PC-3 (cell line): ENCODE measurements around the gene OXGR1.
A peak's percentile ranks its signal among the peaks of the same experiment; 100 is the strongest.

Experiments used
- EZH2 ChIP-seq: fragments of 300-600 bp; sonication (generic); IDR thresholded peaks from one replicate; pipeline ENCODE4 v1.6.1; 2017; ENCODE audit warnings: antibody characterized with exemption, mild to moderate bottlenecking, low read length; ENCODE audit not compliant: unreplicated experiment
- TF ChIP-seq, protein P1 (sequence below): fragments of 300-600 bp; sonication (generic); conservative IDR thresholded peaks from 2 replicates; pipeline ENCODE4 v1.5.1; 2017; ENCODE audit warnings: antibody characterized with exemption, low read depth, mild to moderate bottlenecking, low read length

DNA sequence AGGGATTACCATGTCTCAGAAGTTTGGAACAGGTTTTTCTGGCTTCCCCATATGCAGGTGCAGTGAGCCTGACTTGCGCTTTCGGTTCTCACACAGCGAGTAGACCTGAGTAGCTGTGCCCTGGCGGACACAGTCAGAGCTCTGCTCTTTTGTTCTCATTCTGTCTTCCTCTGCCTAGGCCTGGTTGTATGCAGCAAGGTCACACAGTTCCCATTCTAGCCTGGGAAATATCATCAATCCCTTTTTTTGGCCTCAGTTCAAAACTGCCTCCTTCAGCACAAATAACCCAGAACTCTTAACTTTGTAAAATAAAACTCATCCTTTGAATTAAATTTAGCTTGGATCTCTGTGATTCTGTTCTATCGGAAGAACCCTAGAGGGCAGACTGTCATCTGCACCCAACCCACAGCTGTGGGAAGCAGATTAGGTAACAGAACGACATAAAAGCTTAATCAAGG, 10.2 kb downstream of the OXGR1 start:
- TF ChIP-seq, protein P1, sequence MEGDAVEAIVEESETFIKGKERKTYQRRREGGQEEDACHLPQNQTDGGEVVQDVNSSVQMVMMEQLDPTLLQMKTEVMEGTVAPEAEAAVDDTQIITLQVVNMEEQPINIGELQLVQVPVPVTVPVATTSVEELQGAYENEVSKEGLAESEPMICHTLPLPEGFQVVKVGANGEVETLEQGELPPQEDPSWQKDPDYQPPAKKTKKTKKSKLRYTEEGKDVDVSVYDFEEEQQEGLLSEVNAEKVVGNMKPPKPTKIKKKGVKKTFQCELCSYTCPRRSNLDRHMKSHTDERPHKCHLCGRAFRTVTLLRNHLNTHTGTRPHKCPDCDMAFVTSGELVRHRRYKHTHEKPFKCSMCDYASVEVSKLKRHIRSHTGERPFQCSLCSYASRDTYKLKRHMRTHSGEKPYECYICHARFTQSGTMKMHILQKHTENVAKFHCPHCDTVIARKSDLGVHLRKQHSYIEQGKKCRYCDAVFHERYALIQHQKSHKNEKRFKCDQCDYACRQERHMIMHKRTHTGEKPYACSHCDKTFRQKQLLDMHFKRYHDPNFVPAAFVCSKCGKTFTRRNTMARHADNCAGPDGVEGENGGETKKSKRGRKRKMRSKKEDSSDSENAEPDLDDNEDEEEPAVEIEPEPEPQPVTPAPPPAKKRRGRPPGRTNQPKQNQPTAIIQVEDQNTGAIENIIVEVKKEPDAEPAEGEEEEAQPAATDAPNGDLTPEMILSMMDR, result peak; percentile 49
- no peak for TF ChIP-seq EZH2
